IMR-90 (cell line): Measurements from ENCODE around the gene ZBTB8B. TPM values are rescaled to one million over a fixed set of nuclear protein-coding genes. Genes with fewer than 3 reads are reported as not detected.

Experiments used
- ATAC-seq: fragments of 200-7000 bp; cut with Tn5 transposase; 2 replicates; pipeline ENCODE4 v1.9.1; 2020; ENCODE audit warnings: low read depth, mild to moderate bottlenecking, moderate library complexity
- BruUV-seq: library from RNA; stranded (reverse); fragments of 400-500 nt; replicated peaks from 2 replicates; lab custom pipeline; 2021; lab: Mats Ljungman, UMichigan
- CTCF ChIA-PET: fragments of 300-600 bp; formaldehyde crosslinking; extraction: SDS; loops from one replicate; lab custom pipeline; 2021; ENCODE audit warnings: antibody characterized with exemption; lab: Yijun Ruan, JAX
- POLR2A ChIA-PET: fragments of 300-600 bp; sonication (Branson Sonifier 250); formaldehyde crosslinking; loops from one replicate; lab custom pipeline; 2022; ENCODE audit warnings: antibody characterized with exemption; ENCODE audit not compliant: unreplicated experiment; lab: Charles Lee
- DNase-seq: peaks from one replicate; pipeline ENCODE4 v3.0.0; 2013
- H2AFZ ChIP-seq: replicated peaks from 2 replicates; pipeline ENCODE3; 2013; ENCODE audit warnings: low read length, mild to moderate bottlenecking; ENCODE audit not compliant: poor library complexity
- H2AK5ac ChIP-seq: 2 replicates; pipeline ENCODE4 v1.6.1; 2013; ENCODE audit warnings: low read depth, low read length, inconsistent platforms
- H2AK9ac ChIP-seq: replicated peaks from 2 replicates; pipeline ENCODE3; 2013; ENCODE audit warnings: mild to moderate bottlenecking, low read depth, low read length, moderate library complexity; ENCODE audit not compliant: poor library complexity
- H2BK120ac ChIP-seq: 2 replicates; pipeline ENCODE4 v1.6.1; 2013; ENCODE audit warnings: low read depth, low read length, inconsistent platforms
- H2BK15ac ChIP-seq: 3 replicates; pipeline ENCODE4 v1.6.1; 2013; ENCODE audit warnings: low read depth, low read length, inconsistent platforms
- H2BK20ac ChIP-seq: 2 replicates; pipeline ENCODE4 v1.6.1; 2013; ENCODE audit warnings: low read depth, mild to moderate bottlenecking, inconsistent platforms, low read length, moderate library complexity
- H2BK5ac ChIP-seq: 2 replicates; pipeline ENCODE4 v1.6.1; 2013; ENCODE audit warnings: mild to moderate bottlenecking, low read depth, low read length, inconsistent platforms; ENCODE audit not compliant: poor library complexity, severe bottlenecking
- H3K14ac ChIP-seq: replicated peaks from 2 replicates; pipeline ENCODE4 v1.6.1; 2013; ENCODE audit warnings: low read depth, low read length, inconsistent platforms
- H3K18ac ChIP-seq: 2 replicates; pipeline ENCODE4 v1.6.1; 2013; ENCODE audit warnings: low read depth, low read length, control low read depth
- H3K23ac ChIP-seq: 2 replicates; pipeline ENCODE4 v1.6.1; 2013; ENCODE audit warnings: low read depth, low read length, inconsistent platforms
- H3K27ac ChIP-seq: 2 replicates; pipeline ENCODE4 v1.5.1; 2013; ENCODE audit warnings: mild to moderate bottlenecking, control low read depth, low read length; ENCODE audit not compliant: insufficient read depth
- H3K27me3 ChIP-seq: 2 replicates; pipeline ENCODE4 v1.6.1; 2013; ENCODE audit warnings: low read length; ENCODE audit not compliant: control insufficient read depth, insufficient read depth
- H3K36me3 ChIP-seq: 2 replicates; pipeline ENCODE4 v1.6.1; 2013; ENCODE audit warnings: low read length, mixed read lengths; ENCODE audit not compliant: control insufficient read depth, insufficient read depth
- H3K4ac ChIP-seq: 2 replicates; pipeline ENCODE4 v1.6.1; 2013; ENCODE audit warnings: low read depth, low read length, inconsistent platforms
- H3K4me1 ChIP-seq: 2 replicates; pipeline ENCODE4 v1.6.1; 2013; ENCODE audit warnings: low read length, mixed read lengths; ENCODE audit not compliant: control insufficient read depth, insufficient read depth
- H3K4me2 ChIP-seq: 2 replicates; pipeline ENCODE4 v1.6.1; 2013; ENCODE audit warnings: low read depth, mild to moderate bottlenecking, control low read depth, low read length, moderate library complexity
- H3K4me3 ChIP-seq: 2 replicates; pipeline ENCODE4 v1.5.1; 2013; ENCODE audit warnings: low read depth, mild to moderate bottlenecking, control low read depth, low read length, moderate library complexity; ENCODE audit not compliant: insufficient read depth
- H3K56ac ChIP-seq: 2 replicates; pipeline ENCODE4 v1.6.1; 2013; ENCODE audit warnings: low read length, inconsistent platforms; ENCODE audit not compliant: insufficient read depth; ENCODE audit errors: extremely low read depth
- H3K79me1 ChIP-seq, 2 experiments: 2 replicates each; pipeline ENCODE4 v1.6.1; 2013; ENCODE audit warnings: low read length in 2 of 2, inconsistent platforms in 1 of 2, low read depth in 1 of 2
- H3K9ac ChIP-seq: 2 replicates; pipeline ENCODE4 v1.6.1; 2013; ENCODE audit warnings: low read depth, low read length, control low read depth
- H3K9me1 ChIP-seq: 2 replicates; pipeline ENCODE4 v1.6.1; 2013; ENCODE audit warnings: low read length, inconsistent platforms; ENCODE audit not compliant: insufficient read depth
- H3K9me3 ChIP-seq: 2 replicates; pipeline ENCODE4 v1.6.1; 2013; ENCODE audit warnings: low read length; ENCODE audit not compliant: control insufficient read depth, insufficient read depth
- H4K20me1 ChIP-seq: 2 replicates; pipeline ENCODE4 v1.6.1; 2013; ENCODE audit warnings: low read length, inconsistent platforms; ENCODE audit not compliant: insufficient read depth
- H4K5ac ChIP-seq: 2 replicates; pipeline ENCODE4 v1.6.1; 2013; ENCODE audit warnings: mild to moderate bottlenecking, low read depth, low read length, control low read depth
- H4K8ac ChIP-seq, 2 experiments: 2 replicates each; pipeline ENCODE4 v1.6.1; 2013; ENCODE audit warnings: low read depth in 2 of 2, low read length in 2 of 2, control low read depth in 1 of 2, inconsistent platforms in 1 of 2
- H4K91ac ChIP-seq: 2 replicates; pipeline ENCODE4 v1.6.1; 2013; ENCODE audit warnings: low read depth, low read length, inconsistent platforms; ENCODE audit not compliant: insufficient read depth
- BHLHE40 ChIP-seq: fragments of 150-350 bp; IDR thresholded peaks from 2 replicates; pipeline ENCODE4 v1.6.1; 2016; ENCODE audit warnings: mild to moderate bottlenecking, low read depth, low read length
- CEBPB ChIP-seq: IDR thresholded peaks from 2 replicates; pipeline ENCODE4 v1.6.1; 2012; ENCODE audit warnings: low read depth, low read length, improper control_type of control experiment
- CHD1 ChIP-seq: IDR thresholded peaks from 2 replicates; pipeline ENCODE4 v1.6.1; 2012; ENCODE audit warnings: low read depth, low read length, improper control_type of control experiment
- CTCF ChIP-seq: conservative IDR thresholded peaks from 2 replicates; pipeline ENCODE4 v1.5.1; 2012; ENCODE audit warnings: mild to moderate bottlenecking, low read depth, low read length, improper control_type of control experiment
- ELK1 ChIP-seq: fragments of 150-350 bp; IDR thresholded peaks from 2 replicates; pipeline ENCODE4 v1.6.1; 2016; ENCODE audit warnings: low read depth, mild to moderate bottlenecking, low read length, moderate library complexity, borderline replicate concordance
- FOS ChIP-seq: fragments of 150-350 bp; IDR thresholded peaks from 2 replicates; pipeline ENCODE4 v1.6.1; 2016; ENCODE audit warnings: low read depth, low read length
- MAFK ChIP-seq: IDR thresholded peaks from 2 replicates; pipeline ENCODE4 v1.6.1; 2012; ENCODE audit warnings: low read depth, low read length, improper control_type of control experiment
- MAZ ChIP-seq: IDR thresholded peaks from 2 replicates; pipeline ENCODE4 v1.6.1; 2012; ENCODE audit warnings: low read depth, mild to moderate bottlenecking, low read length, improper control_type of control experiment, moderate library complexity, borderline replicate concordance
- MXI1 ChIP-seq: IDR thresholded peaks from 2 replicates; pipeline ENCODE4 v1.6.1; 2012; ENCODE audit warnings: low read depth, mild to moderate bottlenecking, low read length, moderate library complexity, borderline replicate concordance
- NFE2L2 ChIP-seq: fragments of 150-350 bp; IDR thresholded peaks from 2 replicates; pipeline ENCODE4 v1.6.1; 2016; ENCODE audit warnings: low read depth, mild to moderate bottlenecking, low read length
- POLR2A ChIP-seq: IDR thresholded peaks from 2 replicates; pipeline ENCODE4 v1.6.1; 2012; ENCODE audit warnings: mild to moderate bottlenecking, low read depth, low read length
- RAD21 ChIP-seq: IDR thresholded peaks from 2 replicates; pipeline ENCODE4 v1.6.1; 2012; ENCODE audit warnings: low read length, improper control_type of control experiment
- RCOR1 ChIP-seq: IDR thresholded peaks from 2 replicates; pipeline ENCODE4 v1.6.1; 2012; ENCODE audit warnings: mild to moderate bottlenecking, low read length, improper control_type of control experiment; ENCODE audit not compliant: insufficient replicate concordance
- RFX5 ChIP-seq: IDR thresholded peaks from 2 replicates; pipeline ENCODE4 v1.8.0; 2012; ENCODE audit warnings: low read depth, mild to moderate bottlenecking, low read length, moderate library complexity
- SMC3 ChIP-seq: fragments of 150-350 bp; IDR thresholded peaks from 2 replicates; pipeline ENCODE4 v1.6.1; 2016; ENCODE audit warnings: low read depth, mild to moderate bottlenecking, antibody characterized with exemption, low read length, moderate library complexity
- WGBS, 2 experiments: methylation state at CpG; one replicate each; pipeline versions ENCODE4 v1.1.5 to v1.1.7; 2013; ENCODE audit warnings: missing lambda C conversion rate in 2 of 2; ENCODE audit not compliant: insufficient read length in 1 of 2; ENCODE audit errors: extremely low coverage in 2 of 2; 5-methylcytosine and 5-hydroxymethylcytosine counted together
- dilution Hi-C: fragments of 300-500 bp; cut with HindIII; formaldehyde crosslinking; loops from one replicate; pipeline ENCODE4 v1.14.3; 2018; ENCODE audit warnings: low sequenced_read_pairs; ENCODE audit not compliant: unreplicated experiment
- in situ Hi-C: fragments of 300-500 bp; cut with MboI; formaldehyde crosslinking; loops from 3 replicates; pipeline ENCODE4 v1.14.3; 2019; ENCODE audit warnings: low sequenced_read_pairs, inconsistent platforms, mixed read lengths
- intact Hi-C: fragments of 100-400 bp; cut with micrococcal nuclease; formaldehyde crosslinking; loops from 2 replicates; pipeline ENCODE4 v1.10.0; 2022
- polyA plus RNA-seq, 3 experiments: library from polyadenylated mRNA; depleted of rRNA; stranded (reverse); fragments of >200 nt; gene quantifications; 2 replicates each; pipeline ENCODE4 v1.2.3, GENCODE V29; 2012; ENCODE audit warnings: low replicate concordance in 1 of 3
- total RNA-seq: library from RNA; depleted of rRNA; stranded (reverse); fragments of >200 nt; gene quantifications from 2 replicates; pipeline ENCODE4 v1.2.3, GENCODE V29; 2012
- TF ChIP-seq, protein P1 (sequence below): fragments of 150-350 bp; IDR thresholded peaks from 2 replicates; pipeline ENCODE4 v1.6.1; 2017; ENCODE audit warnings: mild to moderate bottlenecking, antibody characterized with exemption, low read length, low read depth

The ZBTB8B gene
- total and polyA plus RNA-seq, 2 of the 4 experiments (the other 2 are of a cell fraction), result not detected

DNA sequence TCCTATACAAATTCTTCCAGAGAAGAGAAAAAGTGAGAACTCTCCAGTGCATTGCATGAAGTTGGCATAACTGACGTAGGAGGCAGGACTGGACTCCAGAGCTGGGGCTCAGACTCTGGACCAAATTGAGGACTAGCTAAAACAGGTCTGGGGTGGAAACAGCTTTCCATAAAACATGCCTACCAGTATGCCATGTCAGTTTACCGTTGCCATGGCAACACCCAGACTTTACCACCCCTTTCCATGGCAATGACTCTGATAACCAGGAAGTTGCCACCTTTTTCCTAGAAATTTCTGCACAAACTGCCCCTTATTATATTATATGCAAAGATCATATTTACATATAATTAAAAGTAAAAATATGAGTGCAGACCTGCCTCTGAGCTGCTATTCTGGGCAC, 8.9 kb upstream of the ZBTB8B start:
- Histone ChIP-seq H2BK120ac (no peak overlapping the region), H2BK20ac (no peak overlapping the region), H3K9me3 (peaks cover 7% of the 10 kb centered on the region), H3K27me3 (peaks cover 7% of the 10 kb centered on the region), H3K4me3 (no peak overlapping the region), H2AK9ac (no peak overlapping the region), H2AFZ (no peak overlapping the region), H3K9me1 (no peaks in the 10 kb centered on the region), H2BK15ac (no peak overlapping the region), H3K23ac (no peak overlapping the region), H3K9ac (no peak overlapping the region), H3K79me1 (no peaks in the 10 kb centered on the region), H3K4me1 (no peaks in the 10 kb centered on the region), H4K8ac (no peak overlapping the region), H2AK5ac (no peak overlapping the region), H3K36me3 (no peaks in the 10 kb centered on the region), H4K5ac (no peak overlapping the region), H4K91ac (no peak overlapping the region), H3K27ac (no peak overlapping the region), H3K56ac (no peak overlapping the region), H3K4ac (no peak overlapping the region), H2BK5ac (no peak overlapping the region), H4K20me1 (no peaks in the 10 kb centered on the region), H3K4me2 (no peak overlapping the region), H3K14ac (no peak overlapping the region), H3K18ac (no peak overlapping the region)
- no TSS peak for BruUV-seq
- in situ Hi-C loops (no loop called here), intact Hi-C loops (no loop called here), dilution Hi-C loops (no loop called here)
- TF ChIP-seq NFE2L2, result no peak
- no peak for TF ChIP-seq CHD1
- no peak for TF ChIP-seq MAZ
- no peak for TF ChIP-seq CEBPB
- TF ChIP-seq MXI1, result no peak
- no peak for TF ChIP-seq RAD21
- no peak for TF ChIP-seq MAFK
- no peak for TF ChIP-seq SMC3
- no peak for TF ChIP-seq ELK1
- no peak for TF ChIP-seq CTCF
- no peak for TF ChIP-seq BHLHE40
- no peak for TF ChIP-seq POLR2A
- no peak for TF ChIP-seq RCOR1
- no peak for TF ChIP-seq RFX5
- TF ChIP-seq FOS, result no peak
- TF ChIP-seq, protein P1, sequence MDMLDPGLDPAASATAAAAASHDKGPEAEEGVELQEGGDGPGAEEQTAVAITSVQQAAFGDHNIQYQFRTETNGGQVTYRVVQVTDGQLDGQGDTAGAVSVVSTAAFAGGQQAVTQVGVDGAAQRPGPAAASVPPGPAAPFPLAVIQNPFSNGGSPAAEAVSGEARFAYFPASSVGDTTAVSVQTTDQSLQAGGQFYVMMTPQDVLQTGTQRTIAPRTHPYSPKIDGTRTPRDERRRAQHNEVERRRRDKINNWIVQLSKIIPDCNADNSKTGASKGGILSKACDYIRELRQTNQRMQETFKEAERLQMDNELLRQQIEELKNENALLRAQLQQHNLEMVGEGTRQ, result no peak
- 86% methylated on average over 1 of the region's 2 CpGs; no CpG with 5 or more reads in 1 of the 2 experiments for WGBS, 2 experiments
- ChIA-PET CTCF (no interaction called here), POLR2A (no interaction called here)
- DNase-seq (no peak), ATAC-seq (no peak)
